Stomach (tissue), 9 donors: Measurements from ENCODE around the gene ZFPL1. TPM values are rescaled to one million over a fixed set of nuclear protein-coding genes. Genes with fewer than 3 reads are reported as not detected.

Experiments
- DNase-seq, 2 donors: peaks; one replicate each; pipeline versions ENCODE4 v3.0.0 to v3.0.0-alpha.2; 2013 to 2019
- H3K27ac ChIP-seq, 5 donors: fragments of 200-600 bp in 4 of 5; sonication (generic) in 4 of 5; one replicate each; pipeline ENCODE4 v1.5.1; 2013 to 2019; ENCODE audit warnings: mild to moderate bottlenecking in 1 of 5, moderate library complexity in 1 of 5
- H3K27me3 ChIP-seq, 3 donors: fragments of 200-600 bp; sonication (generic); one replicate each; pipeline ENCODE4 v1.5.1; 2017 to 2019; ENCODE audit warnings: mixed run types in 1 of 3
- H3K36me3 ChIP-seq, 4 donors: fragments of 200-600 bp; sonication (generic); 1 replicate in 3 of 4; 2 replicates in 1 of 4; pipeline ENCODE4 v1.5.1; 2016 to 2019
- H3K4me1 ChIP-seq, 4 donors: fragments of 200-600 bp; sonication (generic); one replicate each; pipeline ENCODE4 v1.5.1; 2016 to 2019
- H3K4me3 ChIP-seq, 4 donors: fragments of 200-600 bp; sonication (generic) in 3 of 4; one replicate each; pipeline ENCODE4 v1.5.1; 2016 to 2019; ENCODE audit warnings: mild to moderate bottlenecking in 1 of 4
- H3K9me3 ChIP-seq, 4 donors: fragments of 200-600 bp; sonication (generic); one replicate each; pipeline ENCODE4 v1.5.1; 2016 to 2019
- CTCF ChIP-seq, 7 experiments: fragments of 450-650 bp in 4 of 7; fragments of 200-600 bp in 3 of 7; sonication (generic) in 3 of 7; IDR thresholded peaks; one replicate each; pipeline ENCODE4 v1.5.1; 2016 to 2019; ENCODE audit warnings: antibody characterized with exemption in 7 of 7, control low read depth in 2 of 7, mild to moderate bottlenecking in 1 of 7
- EP300 ChIP-seq: sonication (generic); formaldehyde crosslinking; IDR thresholded peaks from one replicate; pipeline ENCODE4 v1.6.1; 2017; ENCODE audit warnings: antibody characterized with exemption
- POLR2A ChIP-seq, 4 donors: fragments of 450-650 bp; IDR thresholded peaks; one replicate each; pipeline ENCODE4 v1.6.1; 2016; ENCODE audit warnings: antibody characterized with exemption in 4 of 4, control low read depth in 2 of 4, mild to moderate bottlenecking in 1 of 4, moderate library complexity in 1 of 4
- POLR2AphosphoS5 ChIP-seq, 3 donors: sonication (generic); formaldehyde crosslinking; IDR thresholded peaks; one replicate each; pipeline ENCODE4 v1.6.1; 2016; ENCODE audit warnings: antibody characterized with exemption in 3 of 3
- WGBS, 5 donors: extraction: QIAGEN DNeasy Blood & Tissue Kit in 3 of 5; methylation state at CpG; one replicate each; pipeline versions ENCODE4 v1.1.5 to v1.1.7; 2013 to 2018; 5-methylcytosine and 5-hydroxymethylcytosine counted together
- intact Hi-C: fragments of 100-400 bp; cut with DNase I; formaldehyde crosslinking; loops from one replicate; pipeline ENCODE4 v1.15.1; 2023; ENCODE audit warnings: low total_unique reads
- polyA plus RNA-seq, 3 donors: library from polyadenylated mRNA; stranded (reverse); fragments of 200-250 nt; gene quantifications; one replicate each; pipeline ENCODE4 v1.2.3, GENCODE V29; 2013
- total RNA-seq, 5 donors: library from RNA; depleted of rRNA; stranded (reverse); fragments of >200 nt; gene quantifications; one replicate each; pipeline versions ENCODE4 v1.1.0 to v1.2.3, GENCODE V29; 2014 to 2016
- donor health status: healthy with polysubstance abuse.
- donor health status: Bipolar disorder and iron deficiency.
- donor health status: healthy.

ZFPL1 gene
- total and polyA plus RNA-seq, 8 donors, result 17.6 to 62.0 (median 37.0) TPM

DNA sequence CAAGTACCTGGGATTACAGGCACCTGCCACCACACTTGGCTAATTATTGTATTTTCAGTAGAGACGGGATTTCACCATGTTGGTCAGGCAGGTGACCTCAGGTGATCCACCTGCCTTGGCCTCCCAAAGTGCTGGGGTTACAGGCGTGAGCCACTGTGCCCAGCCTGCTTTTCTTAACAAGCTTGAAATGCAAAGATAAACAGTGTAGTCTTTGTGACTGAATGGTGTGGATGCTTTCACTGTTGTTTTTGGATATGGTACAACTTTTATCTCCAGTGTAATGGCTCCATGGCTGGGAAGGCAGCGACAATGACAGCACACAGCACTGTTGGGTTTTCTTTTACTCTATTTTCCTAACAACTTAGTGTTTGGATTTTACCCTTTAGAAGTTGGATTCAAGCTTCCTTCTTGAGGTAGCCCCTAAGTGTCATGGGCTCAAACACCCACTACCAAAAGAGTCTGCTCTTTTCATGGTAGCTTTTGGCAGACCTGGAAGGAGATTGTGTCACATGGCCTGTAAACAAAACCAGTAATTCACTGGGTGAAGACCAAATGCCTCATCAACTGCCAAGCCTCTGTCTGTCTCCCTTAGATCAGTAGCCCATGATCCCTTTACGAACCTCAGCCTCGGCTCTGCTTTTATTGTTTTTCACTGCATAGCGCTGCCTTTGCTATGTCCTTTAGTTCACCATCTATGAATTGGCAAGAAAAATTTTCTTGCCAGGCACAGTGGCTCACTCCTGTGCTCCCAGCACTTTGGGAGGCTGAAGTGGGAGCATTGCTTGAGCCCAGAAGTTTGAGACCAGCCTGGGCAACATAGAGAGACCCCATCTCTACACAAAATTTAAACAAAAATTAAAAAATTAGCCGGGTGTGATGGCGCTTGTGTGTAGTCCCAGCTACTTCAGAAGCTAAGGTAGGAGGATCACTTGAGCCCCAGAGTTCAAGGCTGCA is 18.4 kb downstream of the ZFPL1 start:
- Histone ChIP-seq H3K36me3 (peaks cover 0 to 45% (median 38%) of the 10 kb centered on the region in 4 donors), H3K4me3 (no peak overlapping the region), H3K27me3 (no peaks in the 10 kb centered on the region), H3K9me3 (no peaks in the 10 kb centered on the region), H3K27ac (peak overlapping the region; percentile 28 to 78 (median 64)), H3K4me1 (peaks cover 10 to 69% (median 44%) of the 10 kb centered on the region in 4 donors)
- TF ChIP-seq CTCF (IDR thresholded peaks at IDR 0.05) (no peak), POLR2A (IDR thresholded peaks at IDR 0.05) (no peak), POLR2AphosphoS5 (IDR thresholded peaks at IDR 0.05) (peak in 2 of 3 donors; percentile 11 to 65)
- intact Hi-C loops, result no loop called here
- WGBS, 5 donors, result 60 to 74% (median 63%) methylated on average over 8 of the region's 8 CpGs
- peak in 1 of 2 donors; percentile 68 for DNase-seq

DNA sequence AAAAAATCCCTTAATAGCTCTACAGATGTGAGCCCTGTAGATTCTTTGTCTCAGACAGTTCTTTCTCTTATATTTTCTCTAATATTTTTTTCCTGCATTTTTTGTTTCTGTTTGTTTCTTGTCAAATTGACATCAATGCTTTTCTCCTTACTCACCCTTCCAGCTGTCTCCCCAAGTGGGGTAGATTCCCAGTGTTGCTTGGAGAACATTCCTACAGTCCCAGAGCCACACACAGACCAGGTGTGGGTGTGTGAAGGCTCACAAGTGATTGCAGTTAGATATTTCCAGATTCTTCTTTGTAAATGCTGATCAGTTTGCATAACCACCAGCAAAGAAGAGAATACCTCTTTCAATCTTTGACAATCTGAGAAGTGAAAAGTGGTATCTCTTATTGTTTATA is 19.5 kb downstream of the ZFPL1 start:
- Histone ChIP-seq H3K4me3 (no peak overlapping the region), H3K27me3 (no peaks in the 10 kb centered on the region), H3K4me1 (peaks cover 10 to 61% (median 45%) of the 10 kb centered on the region in 4 donors), H3K27ac (peak overlapping the region in 4 of 5 donors; percentile 24 to 73 (median 65)), H3K9me3 (no peaks in the 10 kb centered on the region), H3K36me3 (peaks cover 10 to 49% (median 41%) of the 10 kb centered on the region in 4 donors)
- DNase-seq, result no peak
- intact Hi-C loops, result no loop called here
- TF ChIP-seq POLR2A (IDR thresholded peaks at IDR 0.05), result no peak
- TF ChIP-seq CTCF (IDR thresholded peaks at IDR 0.05), result no peak
- no peak for TF ChIP-seq POLR2AphosphoS5 (IDR thresholded peaks at IDR 0.05)
- no peak for TF ChIP-seq EP300

- TF ChIP-seq POLR2A (IDR thresholded peaks at IDR 0.05) (no peak), CTCF (IDR thresholded peaks at IDR 0.05) (no peak), EP300 (no peak), POLR2AphosphoS5 (IDR thresholded peaks at IDR 0.05) (no peak)
- Histone ChIP-seq H3K27ac (peak overlapping the region in 2 of 5 donors; percentile 64 to 66), H3K9me3 (no peaks in the 10 kb centered on the region), H3K4me3 (no peak overlapping the region), H3K36me3 (peaks cover 21 to 54% (median 43%) of the 10 kb centered on the region in 4 donors), H3K4me1 (peaks cover 10 to 64% (median 46%) of the 10 kb centered on the region in 4 donors), H3K27me3 (no peaks in the 10 kb centered on the region)
- no peak for DNase-seq
- intact Hi-C loops, result no loop called here
- 35 to 64% (median 52%) methylated on average over 4 of the region's 4 CpGs for WGBS, 5 donors
Observed at GRCh38 chr11:65104628-65105027, 20.6 kb downstream of the ZFPL1 start.

GRCh38 chr11:65107078-65107477 is 23.1 kb downstream of the ZFPL1 start:
- Histone ChIP-seq H3K27ac (no peak overlapping the region), H3K36me3 (peaks cover 24 to 51% (median 45%) of the 10 kb centered on the region in 4 donors), H3K4me1 (peaks cover 26 to 72% (median 61%) of the 10 kb centered on the region in 4 donors), H3K4me3 (no peak overlapping the region), H3K27me3 (no peaks in the 10 kb centered on the region), H3K9me3 (no peaks in the 10 kb centered on the region)
- DNase-seq, result no peak
- intact Hi-C loops, result no loop called here
- TF ChIP-seq CTCF (IDR thresholded peaks at IDR 0.05) (no peak), POLR2AphosphoS5 (IDR thresholded peaks at IDR 0.05) (no peak), EP300 (no peak), POLR2A (IDR thresholded peaks at IDR 0.05) (no peak)
- 91 to 98% (median 92%) methylated on average over 12 to 15 of the region's 15 CpGs for WGBS, 5 donors
